HG02642 (cell line): Measurements from ENCODE around the gene FXYD7.
"Not testable (repeated sequence)": the region's sequence is repeated elsewhere in the genome, so short reads cannot be mapped to it uniquely, and the experiment has no call there.

Experiments used
- ATAC-seq: cut with Tn5 transposase; IDR thresholded peaks from one replicate; pipeline ENCODE4 v1.9.1; 2021; ENCODE audit warnings: mild to moderate bottlenecking; ENCODE audit not compliant: unreplicated experiment, poor library complexity

The FXYD7 gene, protein sequence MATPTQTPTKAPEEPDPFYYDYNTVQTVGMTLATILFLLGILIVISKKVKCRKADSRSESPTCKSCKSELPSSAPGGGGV

GRCh38 chr19:35143231-35143715 is at the start of gene FXYD7:
Gene FXYD7, plus strand, starts transcription at chr19:35143255. Its CDS starts 79 bp downstream, at chr19:35143334.
- no peak for ATAC-seq

DNA sequence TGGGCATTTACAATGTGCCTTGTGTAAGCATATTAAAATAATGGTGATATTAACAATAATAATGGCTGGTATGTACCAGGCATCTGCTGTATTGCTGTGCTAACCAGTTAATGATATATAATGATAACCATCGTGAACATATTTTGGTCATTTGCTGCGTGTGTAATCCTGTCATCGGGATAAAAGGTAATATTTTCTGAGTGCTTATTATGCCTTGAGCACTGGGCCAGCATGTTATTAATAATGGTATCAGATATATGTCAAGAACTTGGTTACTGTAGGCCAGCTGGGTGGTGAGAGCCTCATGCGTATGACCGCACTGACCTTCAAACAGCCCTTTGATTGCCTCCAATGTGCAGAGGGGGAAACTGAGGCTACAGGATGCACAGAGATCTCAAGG is 49.6 kb upstream of the FXYD7 start:
- no peak for ATAC-seq

GRCh38 chr19:35093941-35094647 is 49.0 kb upstream of the FXYD7 start:
- no peak for ATAC-seq

DNA sequence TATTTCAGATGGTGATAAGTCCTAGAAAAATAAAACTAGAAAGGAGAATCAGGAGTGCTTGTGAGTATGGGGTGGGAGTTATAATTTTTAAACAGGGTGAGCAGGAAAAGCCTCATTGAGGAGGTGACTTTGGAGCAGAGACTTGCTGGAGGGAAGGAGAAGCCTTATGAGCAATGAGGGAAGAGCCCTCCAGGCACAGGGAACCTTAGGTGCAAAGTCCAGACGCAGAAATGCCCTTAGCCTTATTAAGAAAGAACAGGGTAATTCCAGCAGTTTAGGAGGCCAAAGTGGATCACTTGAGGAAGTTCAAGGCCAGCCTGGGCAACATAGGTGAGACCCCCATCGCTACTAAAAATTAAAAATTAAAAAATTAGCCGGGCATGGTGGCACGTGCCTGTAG is 48.4 kb upstream of the FXYD7 start:
- ATAC-seq = no peak

DNA sequence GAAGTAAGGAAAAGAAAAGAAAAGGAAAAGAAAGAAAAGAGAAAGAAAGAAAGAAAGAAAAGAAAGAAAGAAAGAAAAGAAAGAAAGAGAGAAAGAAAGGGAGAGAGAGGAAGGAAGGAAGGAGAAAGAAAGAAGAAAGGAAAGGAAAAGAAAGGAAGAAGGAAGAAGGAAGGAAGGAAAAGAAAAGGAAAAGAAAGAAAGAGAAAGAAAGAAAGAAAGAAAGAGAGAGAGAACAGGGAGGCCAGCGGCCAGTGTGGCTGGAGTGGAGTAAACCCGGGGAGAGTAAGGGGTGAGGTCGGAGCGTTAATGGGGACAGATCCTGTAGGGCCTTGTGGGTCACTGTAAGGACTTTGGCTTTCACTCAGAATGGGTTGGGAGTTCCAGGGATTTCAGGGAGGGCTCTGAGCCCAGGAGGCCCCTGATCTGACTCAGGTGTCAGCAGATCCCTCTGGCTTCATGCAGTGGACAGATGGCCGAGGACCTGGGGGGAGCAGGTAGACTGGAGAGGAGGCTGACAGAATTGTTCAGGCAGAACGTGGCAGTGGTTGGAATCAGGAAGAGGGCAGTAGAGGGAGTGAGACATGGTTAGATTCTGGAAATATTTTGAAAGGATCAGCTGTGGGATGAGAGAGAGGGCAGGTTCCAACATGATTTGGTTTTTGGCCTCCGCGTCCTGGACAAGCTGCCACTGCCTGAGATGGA is 47.2 kb upstream of the FXYD7 start:
- no peak for ATAC-seq

DNA sequence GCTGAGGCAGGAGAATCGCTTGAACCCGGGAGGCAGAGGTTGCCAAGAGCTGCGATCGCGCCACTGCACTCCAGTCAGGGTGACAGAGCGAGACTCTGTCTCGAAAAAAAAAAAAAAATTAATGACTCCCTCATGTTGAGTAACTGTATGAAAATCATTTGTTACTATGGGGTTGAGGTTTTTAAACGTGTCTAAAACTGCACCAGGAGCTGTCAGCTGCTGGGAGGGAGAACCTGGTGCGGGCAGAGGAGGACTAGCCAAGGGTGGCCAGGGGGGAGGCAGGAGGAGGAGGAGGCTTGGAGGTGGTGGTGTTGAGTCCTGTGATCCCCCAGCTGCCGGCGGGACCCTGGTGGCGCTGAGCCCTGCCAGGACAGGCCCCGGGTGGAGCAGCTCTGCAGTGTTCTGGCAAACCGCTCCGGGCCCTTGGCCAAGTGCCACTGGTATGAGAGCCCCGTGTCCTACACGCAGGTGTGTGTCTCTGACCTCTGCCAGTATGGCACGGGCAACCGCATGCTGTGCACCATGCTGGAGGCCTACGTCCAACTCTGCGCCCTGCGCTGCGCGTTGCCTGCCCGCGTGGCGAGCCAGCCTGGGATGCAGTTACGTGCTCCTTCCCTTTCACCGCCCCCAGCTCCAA is 44.5 kb upstream of the FXYD7 start:
- ATAC-seq = no peak

- ATAC-seq = no peak
These were observed 43.7 kb upstream of the FXYD7 start for GRCh38 chr19:35099155-35099896.

DNA sequence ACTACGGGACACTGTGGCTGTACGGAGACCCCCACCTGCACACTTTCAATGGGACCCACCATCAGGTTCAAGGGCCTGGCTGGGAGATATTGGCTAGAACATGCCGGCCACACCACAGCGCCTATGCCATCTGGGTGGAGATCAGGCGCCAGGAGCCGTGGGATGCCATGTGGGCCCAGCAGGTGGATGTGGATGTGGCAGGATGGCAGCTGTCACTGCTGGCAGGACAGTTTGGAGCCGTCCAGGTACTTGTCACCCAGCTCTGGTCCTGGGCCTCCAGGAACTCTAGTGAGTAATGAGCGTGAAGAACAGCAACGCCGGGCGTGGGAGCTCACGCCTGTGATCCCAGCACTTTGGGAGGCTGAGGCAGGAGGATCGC is 43.2 kb upstream of the FXYD7 start:
- ATAC-seq = no peak

- no peak for ATAC-seq
These were observed 42.2 kb upstream of the FXYD7 start for GRCh38 chr19:35100588-35101533.

- not testable (repeated sequence) for ATAC-seq
These were observed 41.1 kb upstream of the FXYD7 start for GRCh38 chr19:35101949-35102348.

GRCh38 chr19:35103614-35104013 is 39.4 kb upstream of the FXYD7 start:
- not testable (repeated sequence) for ATAC-seq

- ATAC-seq = no peak
These were observed 38.7 kb upstream of the FXYD7 start for GRCh38 chr19:35104361-35104760.

DNA sequence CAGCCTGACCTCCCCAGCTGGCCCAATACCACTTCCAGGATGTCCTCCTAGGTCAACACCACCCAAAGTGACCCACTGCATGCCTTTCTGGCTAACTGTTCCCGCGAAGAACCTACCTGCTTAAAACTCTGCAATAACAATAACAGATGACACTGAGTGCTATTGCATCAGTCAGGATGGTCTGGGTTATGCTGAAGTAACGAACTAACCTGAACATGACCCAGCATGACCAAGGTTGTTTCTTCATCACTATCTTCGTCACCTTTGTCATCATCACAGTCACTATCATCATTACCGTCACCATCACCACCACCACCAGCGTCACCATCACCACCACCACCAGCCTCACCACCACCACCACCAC is 38.0 kb upstream of the FXYD7 start:
- no peak for ATAC-seq

- no peak for ATAC-seq
These were observed 37.4 kb upstream of the FXYD7 start for GRCh38 chr19:35105411-35106290.

- no peak for ATAC-seq
These were observed 36.8 kb upstream of the FXYD7 start for GRCh38 chr19:35106291-35106583.

GRCh38 chr19:35106898-35107541 is 36.0 kb upstream of the FXYD7 start:
- no peak for ATAC-seq

DNA sequence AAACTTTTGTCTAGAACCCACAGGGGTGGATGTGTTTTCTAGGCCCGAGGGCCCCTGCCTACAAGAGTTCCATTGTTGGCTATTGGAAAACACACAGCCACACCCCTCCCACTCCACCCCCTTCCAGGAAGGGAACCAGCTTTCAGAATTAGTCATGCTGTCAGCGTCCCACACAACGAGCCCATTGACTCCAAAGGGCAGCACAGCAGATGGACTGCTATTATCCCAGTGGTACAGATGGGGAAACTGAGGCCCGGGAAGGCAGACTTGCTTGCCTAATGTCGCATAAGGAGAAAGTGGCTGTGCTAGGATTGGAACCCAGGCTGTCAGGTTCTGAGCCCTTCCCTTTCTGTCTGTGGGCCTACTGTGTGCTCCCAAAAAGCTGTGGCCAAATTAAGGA is 35.5 kb upstream of the FXYD7 start:
- ATAC-seq = no peak

- ATAC-seq = no peak
These were observed 34.3 kb upstream of the FXYD7 start for GRCh38 chr19:35108730-35109129.
